ENCODE data around the gene MSANTD7.

MSANTD7 gene

GRCh38 chr10:14803827-14804226 is 34.3 kb upstream of the MSANTD7 start:
- H3K4me1 ChIP-seq (ENCODE audit: low read length), result peaks cover 13% of the 10 kb centered on the region

GRCh38 chr10:14806318-14806717 is 31.8 kb upstream of the MSANTD7 start:
- Histone ChIP-seq H4K20me1 (ENCODE audit: insufficient read depth, low read length) (no peaks in the 10 kb centered on the region), H2AFZ (ENCODE audit: low read depth, low read length) (no peak overlapping the region), H3K9ac (ENCODE audit: low read length) (no peak overlapping the region), H3K79me2 (ENCODE audit: low read length) (no peaks in the 10 kb centered on the region), H3K4me3 (ENCODE audit: low read length) (no peak overlapping the region), H3K27ac (ENCODE audit: low read length) (no peak overlapping the region), H3K27me3 (ENCODE audit: low read depth, low read length) (no peaks in the 10 kb centered on the region), H3K36me3 (replicated peaks; ENCODE audit: low read depth, low read length) (no peaks in the 10 kb centered on the region), H3K4me1 (ENCODE audit: low read length) (no peaks in the 10 kb centered on the region), H3K4me2 (ENCODE audit: low read length) (no peak overlapping the region), H3K9me3 (ENCODE audit: insufficient read depth, low read length) (no peaks in the 10 kb centered on the region)
- TF ChIP-seq CTCF (IDR thresholded peaks at IDR 0.05; ENCODE audit: low read depth, low read length), result no peak
- TF ChIP-seq EZH2phosphoT487 (IDR thresholded peaks at IDR 0.05; ENCODE audit: low read depth), result no peak

More at GRCh38 chr10:14803827-14804226, 34.3 kb upstream of the MSANTD7 start:
- no peak overlapping the region for H3K9ac ChIP-seq (ENCODE audit: low read length)
- H3K9me3 ChIP-seq (ENCODE audit: insufficient read depth, low read length), result no peaks in the 10 kb centered on the region
- no peaks in the 10 kb centered on the region for H3K36me3 ChIP-seq (replicated peaks; ENCODE audit: low read depth, low read length)
- no peak overlapping the region for H2AFZ ChIP-seq (ENCODE audit: low read depth, low read length)
- H3K27me3 ChIP-seq (ENCODE audit: low read depth, low read length), result no peaks in the 10 kb centered on the region
- no peaks in the 10 kb centered on the region for H4K20me1 ChIP-seq (ENCODE audit: insufficient read depth, low read length)
- H3K79me2 ChIP-seq (ENCODE audit: low read length), result no peaks in the 10 kb centered on the region
- TF ChIP-seq EZH2phosphoT487 (IDR thresholded peaks at IDR 0.05; ENCODE audit: low read depth) (no peak), CTCF (IDR thresholded peaks at IDR 0.05; ENCODE audit: low read depth, low read length) (no peak)
- H3K4me3 ChIP-seq (ENCODE audit: low read length), result no peak overlapping the region
- H3K27ac ChIP-seq (ENCODE audit: low read length), result no peak overlapping the region
- no peak overlapping the region for H3K4me2 ChIP-seq (ENCODE audit: low read length)

GRCh38 chr10:14810969-14811953 is 26.8 kb upstream of the MSANTD7 start:
- Histone ChIP-seq H3K27me3 (ENCODE audit: low read depth, low read length) (no peaks in the 10 kb centered on the region), H2AFZ (ENCODE audit: low read depth, low read length) (no peak overlapping the region), H3K36me3 (replicated peaks; ENCODE audit: low read depth, low read length) (no peaks in the 10 kb centered on the region), H3K4me3 (ENCODE audit: low read length) (no peak overlapping the region), H3K9me3 (ENCODE audit: insufficient read depth, low read length) (no peaks in the 10 kb centered on the region), H3K27ac (ENCODE audit: low read length) (no peak overlapping the region), H3K4me1 (ENCODE audit: low read length) (no peaks in the 10 kb centered on the region), H3K79me2 (ENCODE audit: low read length) (no peaks in the 10 kb centered on the region), H4K20me1 (ENCODE audit: insufficient read depth, low read length) (no peaks in the 10 kb centered on the region), H3K9ac (ENCODE audit: low read length) (no peak overlapping the region), H3K4me2 (ENCODE audit: low read length) (no peak overlapping the region)
- TF ChIP-seq CTCF (IDR thresholded peaks at IDR 0.05; ENCODE audit: low read depth, low read length) (peak; percentile 33; the same call in 1 of the 2 replicates), EZH2phosphoT487 (IDR thresholded peaks at IDR 0.05; ENCODE audit: low read depth) (no peak)

GRCh38 chr10:14812271-14812670 is 25.8 kb upstream of the MSANTD7 start:
- H3K79me2 ChIP-seq (ENCODE audit: low read length), result no peaks in the 10 kb centered on the region
- no peak overlapping the region for H3K4me3 ChIP-seq (ENCODE audit: low read length)
- no peak for TF ChIP-seq CTCF (IDR thresholded peaks at IDR 0.05; ENCODE audit: low read depth, low read length)
- TF ChIP-seq EZH2phosphoT487 (IDR thresholded peaks at IDR 0.05; ENCODE audit: low read depth), result no peak
- H3K36me3 ChIP-seq (replicated peaks; ENCODE audit: low read depth, low read length), result no peaks in the 10 kb centered on the region
- H3K4me2 ChIP-seq (ENCODE audit: low read length), result no peak overlapping the region
- no peaks in the 10 kb centered on the region for H3K4me1 ChIP-seq (ENCODE audit: low read length)
- no peaks in the 10 kb centered on the region for H3K27me3 ChIP-seq (ENCODE audit: low read depth, low read length)
- H3K9me3 ChIP-seq (ENCODE audit: insufficient read depth, low read length), result no peaks in the 10 kb centered on the region
- no peaks in the 10 kb centered on the region for H4K20me1 ChIP-seq (ENCODE audit: insufficient read depth, low read length)
- no peak overlapping the region for H3K9ac ChIP-seq (ENCODE audit: low read length)
- H3K27ac ChIP-seq (ENCODE audit: low read length), result no peak overlapping the region
- H2AFZ ChIP-seq (ENCODE audit: low read depth, low read length), result no peak overlapping the region

All from OCI-LY3 (cell line).